Measurements from ENCODE around the gene OR52D1.

The OR52D1 gene

GRCh38 chr11:5514841-5515240, 26.4 kb downstream of the OR52D1 start:
- no peak for DNase-seq (ENCODE audit: low read depth)

GRCh38 chr11:5516599-5516998, 28.1 kb downstream of the OR52D1 start, which contains the start of gene UBQLNL:
UBQLNL (minus strand) TSS chr11:5516699; CDS start chr11:5516441, 258 bp downstream.
- DNase-seq (ENCODE audit: low read depth), result no peak

- no peak for DNase-seq (ENCODE audit: low read depth)
These were observed 33.1 kb downstream of the OR52D1 start for GRCh38 chr11:5521540-5521939.

- DNase-seq (ENCODE audit: low read depth), result no peak
These were observed 33.8 kb downstream of the OR52D1 start for GRCh38 chr11:5522308-5522707.

GRCh38 chr11:5524756-5525155, 36.3 kb downstream of the OR52D1 start:
- DNase-seq (ENCODE audit: low read depth), result no peak

- no peak for DNase-seq (ENCODE audit: low read depth)
These were observed 39.2 kb downstream of the OR52D1 start for GRCh38 chr11:5527716-5528115.

- DNase-seq (ENCODE audit: low read depth), result no peak
These were observed 40.0 kb downstream of the OR52D1 start for GRCh38 chr11:5528495-5528894.

GRCh38 chr11:5531053-5531831, 42.8 kb downstream of the OR52D1 start:
- DNase-seq (ENCODE audit: low read depth), result no peak

- no peak for DNase-seq (ENCODE audit: low read depth)
These were observed 45.6 kb downstream of the OR52D1 start for GRCh38 chr11:5534046-5534445.

GRCh38 chr11:5536482-5536881, 48.0 kb downstream of the OR52D1 start:
- DNase-seq (ENCODE audit: low read depth), result no peak

Data from activated T-cell treated with anti-CD3 and anti-CD28 coated beads for 48 hours (primary cell).